Parathyroid adenoma (tissue), 2 donors: ENCODE measurements around the gene TMX1.

ENCODE experiments used
- H2AFZ ChIP-seq: fragments of 300-600 bp; sonication (generic); one replicate; pipeline ENCODE4 v1.7.0; 2017; ENCODE audit warnings: antibody characterized with exemption, mild to moderate bottlenecking
- H3K27ac ChIP-seq: fragments of 300-600 bp; sonication (generic); one replicate; pipeline ENCODE4 v1.7.0; 2017
- H3K27me3 ChIP-seq: fragments of 300-600 bp; sonication (generic); one replicate; pipeline ENCODE4 v1.7.0; 2017; ENCODE audit warnings: low read length; ENCODE audit not compliant: control insufficient read depth, insufficient read depth
- H3K36me3 ChIP-seq: fragments of 300-600 bp; sonication (generic); one replicate; pipeline ENCODE4 v1.7.0; 2017; ENCODE audit warnings: low read length; ENCODE audit not compliant: control insufficient read depth, insufficient read depth
- H3K4me1 ChIP-seq: fragments of 300-600 bp; sonication (generic); one replicate; pipeline ENCODE4 v1.7.0; 2017; ENCODE audit warnings: control low read depth
- H3K4me2 ChIP-seq: fragments of 300-600 bp; sonication (generic); one replicate; pipeline ENCODE4 v1.7.0; 2017; ENCODE audit warnings: low read length
- H3K4me3 ChIP-seq: fragments of 300-600 bp; sonication (generic); one replicate; pipeline ENCODE4 v1.7.0; 2017; ENCODE audit warnings: low read depth, low read length
- H3K79me2 ChIP-seq: fragments of 300-600 bp; sonication (generic); one replicate; pipeline ENCODE4 v1.7.0; 2017; ENCODE audit warnings: control low read depth
- H3K9ac ChIP-seq: fragments of 300-600 bp; sonication (generic); one replicate; pipeline ENCODE4 v1.7.0; 2017; ENCODE audit warnings: mild to moderate bottlenecking
- H3K9me3 ChIP-seq: fragments of 300-600 bp; sonication (generic); one replicate; pipeline ENCODE4 v1.7.0; 2017; ENCODE audit warnings: low read length; ENCODE audit not compliant: control insufficient read depth
- TF ChIP-seq, protein P1 (sequence below): fragments of 300-600 bp; sonication (generic); IDR thresholded peaks from one replicate; pipeline ENCODE4 v1.7.0; 2017; ENCODE audit warnings: antibody characterized with exemption, mild to moderate bottlenecking
- donor health status: primary hyperparathyroidism.

Gene TMX1

DNA sequence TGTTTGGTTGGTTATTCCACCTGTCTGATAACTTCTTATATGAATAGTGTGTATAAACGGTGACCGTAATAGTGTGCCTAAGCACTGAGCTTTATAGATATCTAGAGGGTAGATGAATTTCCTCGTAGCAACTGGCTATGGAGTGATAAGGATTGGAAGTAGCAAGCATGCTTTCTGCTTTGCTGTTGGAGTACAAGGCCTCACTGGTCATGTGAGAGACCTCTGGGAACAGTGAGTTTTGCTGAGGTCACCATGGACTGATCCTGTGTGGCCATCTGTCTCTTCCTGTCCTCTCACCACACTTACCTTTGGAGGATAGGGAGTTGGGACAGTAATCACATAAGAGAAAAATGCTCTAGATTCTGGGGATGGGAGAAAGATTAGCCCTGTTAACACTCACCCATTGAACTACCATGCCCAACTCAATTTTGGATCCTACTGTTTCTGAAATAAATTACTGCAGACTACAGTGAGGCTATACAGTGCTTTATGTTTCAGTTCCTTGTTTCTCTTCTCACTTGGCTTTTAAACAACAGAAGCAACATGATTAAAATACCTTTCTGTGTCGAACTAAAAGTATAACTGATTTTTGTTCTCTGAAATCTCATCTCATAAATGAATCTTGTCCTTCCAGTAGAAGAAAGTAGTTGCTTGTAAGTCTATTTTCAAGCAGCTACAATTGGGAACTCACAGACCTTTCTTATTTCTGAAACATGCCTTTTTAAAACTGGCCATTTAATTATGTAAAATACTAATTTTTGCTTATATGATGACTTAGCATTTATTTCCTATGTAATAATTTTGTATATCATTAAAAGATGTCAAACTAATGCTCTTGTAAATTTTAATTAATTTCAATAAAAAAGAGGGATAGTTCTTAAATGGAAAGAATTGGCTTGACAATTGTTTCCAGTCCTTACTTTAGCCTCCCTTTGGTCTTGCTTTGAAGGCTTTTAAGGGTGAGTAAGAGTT lies 8.3 kb downstream of the TMX1 start:
- H3K9me3 ChIP-seq = no peaks in the 10 kb centered on the region

GRCh38 chr14:51251486-51251885 lies 11.4 kb downstream of the TMX1 start:
- Histone ChIP-seq H3K27me3 (no peaks in the 10 kb centered on the region), H3K4me3 (no peak overlapping the region), H3K36me3 (no peaks in the 10 kb centered on the region), H3K79me2 (no peaks in the 10 kb centered on the region), H3K27ac (no peak overlapping the region), H3K9me3 (no peaks in the 10 kb centered on the region), H3K4me2 (no peak overlapping the region), H2AFZ (no peak overlapping the region), H3K4me1 (no peaks in the 10 kb centered on the region), H3K9ac (no peak overlapping the region)
- TF ChIP-seq, protein P1, sequence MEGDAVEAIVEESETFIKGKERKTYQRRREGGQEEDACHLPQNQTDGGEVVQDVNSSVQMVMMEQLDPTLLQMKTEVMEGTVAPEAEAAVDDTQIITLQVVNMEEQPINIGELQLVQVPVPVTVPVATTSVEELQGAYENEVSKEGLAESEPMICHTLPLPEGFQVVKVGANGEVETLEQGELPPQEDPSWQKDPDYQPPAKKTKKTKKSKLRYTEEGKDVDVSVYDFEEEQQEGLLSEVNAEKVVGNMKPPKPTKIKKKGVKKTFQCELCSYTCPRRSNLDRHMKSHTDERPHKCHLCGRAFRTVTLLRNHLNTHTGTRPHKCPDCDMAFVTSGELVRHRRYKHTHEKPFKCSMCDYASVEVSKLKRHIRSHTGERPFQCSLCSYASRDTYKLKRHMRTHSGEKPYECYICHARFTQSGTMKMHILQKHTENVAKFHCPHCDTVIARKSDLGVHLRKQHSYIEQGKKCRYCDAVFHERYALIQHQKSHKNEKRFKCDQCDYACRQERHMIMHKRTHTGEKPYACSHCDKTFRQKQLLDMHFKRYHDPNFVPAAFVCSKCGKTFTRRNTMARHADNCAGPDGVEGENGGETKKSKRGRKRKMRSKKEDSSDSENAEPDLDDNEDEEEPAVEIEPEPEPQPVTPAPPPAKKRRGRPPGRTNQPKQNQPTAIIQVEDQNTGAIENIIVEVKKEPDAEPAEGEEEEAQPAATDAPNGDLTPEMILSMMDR = no peak

More for the DNA sequence above, 8.3 kb downstream of the TMX1 start:
- Histone ChIP-seq H3K27me3 (no peaks in the 10 kb centered on the region), H3K4me1 (no peaks in the 10 kb centered on the region), H3K4me2 (no peak overlapping the region), H2AFZ (no peak overlapping the region), H3K36me3 (no peaks in the 10 kb centered on the region), H3K27ac (no peak overlapping the region), H3K4me3 (no peak overlapping the region), H3K9ac (no peak overlapping the region), H3K79me2 (no peaks in the 10 kb centered on the region)
- TF ChIP-seq, protein P1 = no peak

DNA sequence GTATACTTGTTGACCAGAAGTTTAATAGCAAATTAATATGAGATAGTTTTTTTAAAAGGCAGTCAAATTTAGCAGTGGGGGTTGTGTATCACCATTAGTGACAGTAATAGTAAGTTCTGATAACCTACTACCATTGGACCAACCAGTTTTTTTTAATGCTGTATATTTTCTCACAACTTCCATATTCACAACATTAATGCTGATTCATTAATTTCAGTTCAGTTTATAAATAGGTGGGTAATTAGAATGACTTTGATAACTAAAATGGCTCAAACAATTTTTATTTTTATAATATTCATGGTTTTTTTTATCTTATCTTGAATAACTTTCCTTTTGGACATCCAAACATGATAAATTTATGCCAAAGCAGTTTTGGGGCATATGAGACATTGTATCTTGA lies 13.8 kb downstream of the TMX1 start:
- Histone ChIP-seq H3K4me3 (no peak overlapping the region), H3K36me3 (no peaks in the 10 kb centered on the region), H2AFZ (no peak overlapping the region), H3K27me3 (no peaks in the 10 kb centered on the region), H3K9ac (no peak overlapping the region), H3K4me2 (no peak overlapping the region), H3K27ac (no peak overlapping the region), H3K79me2 (no peaks in the 10 kb centered on the region), H3K9me3 (no peaks in the 10 kb centered on the region), H3K4me1 (no peaks in the 10 kb centered on the region)
- TF ChIP-seq, protein P1 = no peak

DNA sequence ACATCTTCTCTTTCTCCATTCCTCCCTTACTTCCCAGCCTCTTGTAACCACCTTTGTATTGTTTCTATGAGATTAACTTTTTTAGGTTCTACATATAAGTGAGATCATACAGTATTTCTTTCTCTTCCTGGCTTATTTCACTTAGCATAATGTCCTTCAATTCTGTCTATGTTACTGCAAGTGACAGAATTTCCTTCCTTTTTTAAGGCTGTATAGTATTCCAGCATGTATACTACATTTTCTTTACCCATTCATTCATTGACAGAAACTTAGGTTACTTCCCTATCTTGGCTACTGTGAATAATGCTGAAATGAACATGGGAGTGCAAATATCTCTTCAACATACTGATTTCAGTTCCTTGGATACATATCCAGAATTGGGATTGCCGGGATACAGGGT lies 18.2 kb downstream of the TMX1 start:
- TF ChIP-seq, protein P1 = no peak
- no peaks in the 10 kb centered on the region for H3K27me3 ChIP-seq
- H3K4me3 ChIP-seq = no peak overlapping the region
- no peak overlapping the region for H2AFZ ChIP-seq
- no peaks in the 10 kb centered on the region for H3K36me3 ChIP-seq
- no peaks in the 10 kb centered on the region for H3K4me1 ChIP-seq
- no peaks in the 10 kb centered on the region for H3K9me3 ChIP-seq
- no peaks in the 10 kb centered on the region for H3K79me2 ChIP-seq
- no peak overlapping the region for H3K4me2 ChIP-seq
- H3K9ac ChIP-seq = no peak overlapping the region
- H3K27ac ChIP-seq = no peak overlapping the region

GRCh38 chr14:51258788-51259187 lies 18.7 kb downstream of the TMX1 start:
- Histone ChIP-seq H3K4me1 (no peaks in the 10 kb centered on the region), H3K36me3 (no peaks in the 10 kb centered on the region), H2AFZ (no peak overlapping the region), H3K79me2 (no peaks in the 10 kb centered on the region), H3K27me3 (no peaks in the 10 kb centered on the region), H3K4me3 (no peak overlapping the region), H3K27ac (no peak overlapping the region), H3K4me2 (no peak overlapping the region), H3K9ac (no peak overlapping the region), H3K9me3 (no peaks in the 10 kb centered on the region)
- TF ChIP-seq, protein P1 = no peak
